DND-41 (cell line): ENCODE data around the gene IL17REL.

Source experiments
- CTCF ChIP-seq: IDR thresholded peaks from 2 replicates; pipeline ENCODE4 v1.5.1; 2012; ENCODE audit warnings: borderline replicate concordance, low read length, moderate library complexity, mild to moderate bottlenecking; ENCODE audit not compliant: poor library complexity, severe bottlenecking; ENCODE audit errors: extremely low read depth
- EZH2 ChIP-seq: IDR thresholded peaks from 3 replicates; pipeline ENCODE4 v1.6.1; 2012; ENCODE audit warnings: borderline replicate concordance, low read depth, mild to moderate bottlenecking, moderate library complexity, low read length, inconsistent platforms; ENCODE audit not compliant: severe bottlenecking

GRCh38 chr22:50041361-50042065 lies 28.9 kb upstream of the IL17REL start:
- TF ChIP-seq CTCF (no peak), EZH2 (no peak)
